Nephron (organoid): ENCODE data around the gene LRP2BP.
A peak's percentile ranks its signal among the peaks of the same experiment; 100 is the strongest.

Experiments
- H3K27ac Mint-ChIP-seq, 3 experiments: 2 replicates each; pipeline ENCODE4 v1.8.0; 2020; ENCODE audit warnings: mixed read lengths in 3 of 3, mild to moderate bottlenecking in 2 of 3, moderate library complexity in 1 of 3
- H3K27me3 Mint-ChIP-seq: 2 replicates; pipeline ENCODE4 v1.8.0; 2021; ENCODE audit warnings: low read depth, mild to moderate bottlenecking, moderate library complexity, mixed read lengths
- H3K36me3 Mint-ChIP-seq: 2 replicates; pipeline ENCODE4 v1.8.0; 2020; ENCODE audit warnings: low read depth, mixed read lengths
- H3K4me1 Mint-ChIP-seq: 2 replicates; pipeline ENCODE4 v1.8.0; 2020; ENCODE audit warnings: mixed read lengths
- H3K4me3 Mint-ChIP-seq, 3 experiments: 2 replicates each; pipeline ENCODE4 v1.8.0; 2020; ENCODE audit warnings: mild to moderate bottlenecking in 3 of 3, mixed read lengths in 3 of 3, moderate library complexity in 2 of 3
- H3K9me3 Mint-ChIP-seq: 2 replicates; pipeline ENCODE4 v1.8.0; 2020; ENCODE audit warnings: mixed read lengths
- TF ChIP-seq, protein P1 (sequence below), 3 experiments: fragments of 200-600 bp; sonication (generic); IDR thresholded peaks; one replicate each; pipeline ENCODE4 v1.5.0; 2021; ENCODE audit warnings: antibody characterized with exemption in 3 of 3; ENCODE audit not compliant: unreplicated experiment in 3 of 3

The LRP2BP gene

DNA sequence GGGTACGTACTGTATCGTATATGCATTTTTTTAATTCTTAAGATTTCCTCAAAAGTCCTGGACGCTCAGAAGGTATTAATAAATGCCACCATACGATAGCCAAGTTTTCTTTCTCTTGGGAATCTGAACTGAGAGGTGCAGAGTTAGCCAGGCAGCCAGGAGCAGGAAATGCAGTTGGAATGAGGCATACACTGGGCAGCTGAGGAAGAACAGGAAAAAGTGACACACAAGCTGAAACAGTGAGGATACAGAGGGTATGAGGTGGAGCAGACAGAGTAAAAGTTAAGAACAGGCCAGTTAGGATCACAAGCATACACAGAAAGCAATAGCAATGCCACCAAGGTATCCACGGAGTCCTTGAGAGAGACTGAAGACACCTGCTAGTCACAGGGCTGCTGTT, 16.7 kb upstream of the LRP2BP start:
- no peaks in the 10 kb centered on the region for H3K4me1 Mint-ChIP-seq
- H3K9me3 Mint-ChIP-seq, result peaks cover 3% of the 10 kb centered on the region
- peak overlapping the region in 1 of 3 experiments; percentile 41 for H3K27ac Mint-ChIP-seq
- peaks cover 62% of the 10 kb centered on the region for H3K36me3 Mint-ChIP-seq
- no peaks in the 10 kb centered on the region for H3K27me3 Mint-ChIP-seq
- TF ChIP-seq, protein P1, sequence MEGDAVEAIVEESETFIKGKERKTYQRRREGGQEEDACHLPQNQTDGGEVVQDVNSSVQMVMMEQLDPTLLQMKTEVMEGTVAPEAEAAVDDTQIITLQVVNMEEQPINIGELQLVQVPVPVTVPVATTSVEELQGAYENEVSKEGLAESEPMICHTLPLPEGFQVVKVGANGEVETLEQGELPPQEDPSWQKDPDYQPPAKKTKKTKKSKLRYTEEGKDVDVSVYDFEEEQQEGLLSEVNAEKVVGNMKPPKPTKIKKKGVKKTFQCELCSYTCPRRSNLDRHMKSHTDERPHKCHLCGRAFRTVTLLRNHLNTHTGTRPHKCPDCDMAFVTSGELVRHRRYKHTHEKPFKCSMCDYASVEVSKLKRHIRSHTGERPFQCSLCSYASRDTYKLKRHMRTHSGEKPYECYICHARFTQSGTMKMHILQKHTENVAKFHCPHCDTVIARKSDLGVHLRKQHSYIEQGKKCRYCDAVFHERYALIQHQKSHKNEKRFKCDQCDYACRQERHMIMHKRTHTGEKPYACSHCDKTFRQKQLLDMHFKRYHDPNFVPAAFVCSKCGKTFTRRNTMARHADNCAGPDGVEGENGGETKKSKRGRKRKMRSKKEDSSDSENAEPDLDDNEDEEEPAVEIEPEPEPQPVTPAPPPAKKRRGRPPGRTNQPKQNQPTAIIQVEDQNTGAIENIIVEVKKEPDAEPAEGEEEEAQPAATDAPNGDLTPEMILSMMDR (IDR thresholded peaks at IDR 0.05; ENCODE audit: unreplicated experiment in 3 of 3), result no peak
- H3K4me3 Mint-ChIP-seq, result no peak overlapping the region

DNA sequence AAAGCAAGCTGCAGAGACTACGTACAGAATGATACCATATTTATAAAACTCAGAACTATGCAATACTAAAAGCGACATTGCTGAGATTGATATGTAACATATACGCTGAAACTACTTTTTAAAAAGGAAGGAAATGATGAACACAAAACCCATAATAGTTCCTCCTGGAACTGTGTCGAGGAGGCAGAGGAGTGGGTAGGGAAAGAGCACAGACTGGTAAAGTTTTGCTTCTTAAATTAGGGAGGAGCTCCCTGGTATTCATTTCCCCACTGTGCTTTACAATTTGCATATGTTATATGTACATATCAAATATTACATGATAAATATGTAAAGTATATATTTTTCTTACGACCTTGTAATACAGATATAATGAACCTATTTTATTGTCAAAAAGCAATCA, 16.1 kb upstream of the LRP2BP start:
- Mint-ChIP-seq H3K27ac (no peak overlapping the region), H3K4me3 (no peak overlapping the region), H3K27me3 (no peaks in the 10 kb centered on the region), H3K9me3 (peaks cover 3% of the 10 kb centered on the region), H3K4me1 (no peaks in the 10 kb centered on the region), H3K36me3 (peaks cover 58% of the 10 kb centered on the region)
- TF ChIP-seq, protein P1 (IDR thresholded peaks at IDR 0.05; ENCODE audit: unreplicated experiment in 3 of 3), result no peak

DNA sequence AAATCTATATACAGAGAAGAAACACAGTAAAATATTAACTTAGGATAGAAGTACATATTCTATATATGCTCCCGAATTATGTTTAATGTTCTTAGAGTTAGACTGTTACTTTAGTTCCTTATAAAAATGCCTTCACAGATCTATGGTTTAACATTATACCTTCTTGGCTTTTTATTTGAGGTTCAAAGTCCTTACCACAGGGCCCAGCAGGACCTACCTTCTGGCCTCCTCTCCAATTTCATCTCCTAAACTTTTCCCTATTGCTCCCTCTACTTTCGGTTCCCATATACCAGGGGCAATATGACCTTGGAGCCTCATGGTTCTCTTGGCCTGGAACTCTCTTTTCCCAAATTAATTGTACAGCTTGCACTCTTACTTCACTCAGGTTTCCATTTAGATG, 12.7 kb upstream of the LRP2BP start:
- Mint-ChIP-seq H3K9me3 (peaks cover 3% of the 10 kb centered on the region), H3K4me3 (no peak overlapping the region), H3K27me3 (no peaks in the 10 kb centered on the region), H3K27ac (no peak overlapping the region), H3K4me1 (no peaks in the 10 kb centered on the region), H3K36me3 (peaks cover 60% of the 10 kb centered on the region)
- TF ChIP-seq, protein P1 (IDR thresholded peaks at IDR 0.05; ENCODE audit: unreplicated experiment in 3 of 3), result no peak

DNA sequence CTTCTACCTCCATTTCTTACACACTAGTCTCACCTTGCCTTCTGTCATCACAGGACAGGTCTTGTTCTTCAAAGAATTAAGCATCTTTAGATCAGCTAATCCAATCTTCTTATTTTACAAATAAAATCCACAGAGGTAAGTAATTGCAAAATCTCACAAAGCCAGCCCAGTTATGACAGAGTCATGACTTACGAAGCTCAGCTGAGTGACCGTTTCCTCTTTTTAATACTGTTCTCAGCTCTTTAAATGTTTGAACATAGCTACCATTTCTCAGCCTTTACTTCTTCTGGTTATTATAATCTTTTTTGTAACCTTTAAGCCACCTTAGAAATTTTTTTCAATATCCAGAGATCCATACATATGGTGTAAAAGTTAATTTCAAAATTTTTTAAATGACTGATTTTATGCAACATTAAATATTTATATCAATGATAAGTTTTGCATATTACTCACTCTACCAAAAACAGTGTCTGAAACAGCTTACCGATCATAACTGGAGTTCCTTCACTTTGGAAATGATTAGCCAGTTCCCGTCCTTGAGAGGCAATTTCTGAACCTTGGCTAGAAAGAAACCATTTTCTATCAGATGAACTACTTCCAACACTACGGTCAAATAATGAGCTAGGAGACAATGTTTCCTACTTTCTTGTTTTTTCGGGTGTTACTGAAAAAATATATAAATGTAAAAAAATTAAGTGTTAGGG, 9.7 kb upstream of the LRP2BP start:
- peaks cover 3% of the 10 kb centered on the region for H3K9me3 Mint-ChIP-seq
- no peak overlapping the region for H3K4me3 Mint-ChIP-seq
- no peaks in the 10 kb centered on the region for H3K4me1 Mint-ChIP-seq
- H3K36me3 Mint-ChIP-seq, result peaks cover 65% of the 10 kb centered on the region
- no peaks in the 10 kb centered on the region for H3K27me3 Mint-ChIP-seq
- H3K27ac Mint-ChIP-seq, result peak overlapping the region in 2 of 3 experiments; percentile 64 to 90
- TF ChIP-seq, protein P1 (IDR thresholded peaks at IDR 0.05; ENCODE audit: unreplicated experiment in 3 of 3), result no peak

DNA sequence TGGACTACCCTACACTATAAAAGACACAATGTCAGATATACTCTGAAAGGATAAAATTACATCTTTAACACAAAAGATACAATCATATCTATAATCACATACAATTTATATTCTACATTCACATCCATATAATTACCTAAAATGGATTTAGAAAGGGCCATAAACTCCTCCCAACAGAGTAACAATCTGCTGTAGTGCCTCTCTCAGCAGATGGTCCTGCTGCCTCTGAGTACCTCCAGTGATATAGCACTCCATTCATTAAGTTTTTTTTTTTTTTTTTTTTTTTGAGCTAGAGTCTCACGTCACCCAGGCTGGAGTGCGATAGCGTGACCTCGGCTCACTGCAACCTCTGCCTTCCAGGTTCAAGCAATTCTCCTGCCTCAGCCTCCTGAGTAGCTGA, 8.3 kb upstream of the LRP2BP start:
- Mint-ChIP-seq H3K4me3 (no peak overlapping the region), H3K36me3 (peaks cover 71% of the 10 kb centered on the region), H3K27me3 (no peaks in the 10 kb centered on the region), H3K27ac (no peak overlapping the region), H3K4me1 (peaks cover 5% of the 10 kb centered on the region), H3K9me3 (no peaks in the 10 kb centered on the region)
- TF ChIP-seq, protein P1 (IDR thresholded peaks at IDR 0.05; ENCODE audit: unreplicated experiment in 3 of 3), result no peak

DNA sequence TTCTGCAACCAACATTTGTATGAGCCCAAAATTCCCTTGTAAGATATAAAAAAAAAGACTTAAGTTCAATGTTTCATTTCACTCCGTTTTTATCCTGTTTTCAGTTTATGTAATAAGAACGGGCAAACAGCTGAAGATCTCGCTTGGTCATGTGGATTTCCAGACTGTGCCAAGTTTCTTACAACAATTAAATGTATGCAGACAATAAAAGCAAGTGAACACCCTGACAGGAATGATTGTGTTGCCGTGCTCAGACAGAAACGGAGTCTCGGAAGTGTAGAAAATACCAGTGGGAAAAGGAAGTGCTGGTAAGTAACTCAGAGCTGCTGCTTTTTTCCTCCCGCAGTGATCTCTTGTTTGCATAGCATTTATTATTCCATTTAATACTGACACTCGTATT, 3.7 kb upstream of the LRP2BP start:
- H3K36me3 Mint-ChIP-seq, result peaks cover 43% of the 10 kb centered on the region
- TF ChIP-seq, protein P1 (IDR thresholded peaks at IDR 0.05; ENCODE audit: unreplicated experiment in 3 of 3), result no peak
- no peaks in the 10 kb centered on the region for H3K27me3 Mint-ChIP-seq
- H3K4me3 Mint-ChIP-seq, result peak overlapping the region in 2 of 3 experiments; percentile 5 to 8
- peaks cover 25% of the 10 kb centered on the region for H3K4me1 Mint-ChIP-seq
- H3K27ac Mint-ChIP-seq, result peak overlapping the region in 1 of 3 experiments; percentile 9
- no peaks in the 10 kb centered on the region for H3K9me3 Mint-ChIP-seq
